22Rv1 (cell line): ENCODE results near the gene BICRA.

Experiments
- ZFX ChIP-seq: fragments of 450-650 bp; IDR thresholded peaks from 2 replicates; pipeline ENCODE4 v1.6.1; 2017; ENCODE audit warnings: antibody characterized with exemption, borderline replicate concordance
- TF ChIP-seq, protein P1 (sequence below): fragments of 450-650 bp; IDR thresholded peaks from 2 replicates; pipeline ENCODE4 v1.5.1; 2017; ENCODE audit warnings: mild to moderate bottlenecking

DNA sequence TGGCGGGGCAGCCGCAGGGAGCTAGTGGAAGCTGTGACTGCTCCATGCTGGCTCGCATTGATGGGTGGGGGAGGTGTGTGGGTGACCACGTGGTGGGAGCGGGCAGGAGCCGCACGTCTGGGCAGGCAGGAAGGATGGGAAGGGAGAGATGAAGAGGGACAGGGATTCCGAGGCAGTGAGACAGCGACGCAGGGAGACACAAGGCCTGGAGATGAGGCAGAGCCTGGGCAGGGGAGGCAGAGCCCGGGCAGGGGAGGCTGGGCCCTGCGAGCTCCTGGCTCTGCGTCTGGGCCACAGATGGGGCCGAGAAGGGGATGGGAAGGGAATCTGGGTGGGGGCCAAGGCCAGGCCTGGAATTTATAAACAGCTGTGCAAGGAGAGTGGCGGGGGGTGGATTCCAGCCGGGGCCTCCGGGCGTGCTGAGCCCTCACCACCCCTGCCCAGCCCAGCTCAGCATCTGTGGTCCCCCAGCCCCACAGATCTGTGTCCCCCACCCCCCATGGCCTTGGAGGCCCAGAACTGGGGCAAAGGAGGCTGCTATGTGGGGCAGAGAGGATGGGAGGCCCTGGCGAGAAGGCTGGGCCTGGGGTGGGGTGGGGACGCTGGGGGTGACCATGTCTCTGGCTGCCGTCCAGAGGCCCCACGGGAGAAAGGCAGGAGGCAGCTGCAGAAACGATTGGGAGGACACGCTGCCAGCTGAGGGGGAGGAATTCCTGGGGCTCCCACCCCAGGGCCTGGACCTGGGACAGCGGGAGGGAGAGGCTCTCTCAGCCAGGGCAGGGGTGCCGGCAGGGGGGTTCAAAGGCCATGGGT lies 110.3 kb downstream of the BICRA start:
- TF ChIP-seq, protein P1, sequence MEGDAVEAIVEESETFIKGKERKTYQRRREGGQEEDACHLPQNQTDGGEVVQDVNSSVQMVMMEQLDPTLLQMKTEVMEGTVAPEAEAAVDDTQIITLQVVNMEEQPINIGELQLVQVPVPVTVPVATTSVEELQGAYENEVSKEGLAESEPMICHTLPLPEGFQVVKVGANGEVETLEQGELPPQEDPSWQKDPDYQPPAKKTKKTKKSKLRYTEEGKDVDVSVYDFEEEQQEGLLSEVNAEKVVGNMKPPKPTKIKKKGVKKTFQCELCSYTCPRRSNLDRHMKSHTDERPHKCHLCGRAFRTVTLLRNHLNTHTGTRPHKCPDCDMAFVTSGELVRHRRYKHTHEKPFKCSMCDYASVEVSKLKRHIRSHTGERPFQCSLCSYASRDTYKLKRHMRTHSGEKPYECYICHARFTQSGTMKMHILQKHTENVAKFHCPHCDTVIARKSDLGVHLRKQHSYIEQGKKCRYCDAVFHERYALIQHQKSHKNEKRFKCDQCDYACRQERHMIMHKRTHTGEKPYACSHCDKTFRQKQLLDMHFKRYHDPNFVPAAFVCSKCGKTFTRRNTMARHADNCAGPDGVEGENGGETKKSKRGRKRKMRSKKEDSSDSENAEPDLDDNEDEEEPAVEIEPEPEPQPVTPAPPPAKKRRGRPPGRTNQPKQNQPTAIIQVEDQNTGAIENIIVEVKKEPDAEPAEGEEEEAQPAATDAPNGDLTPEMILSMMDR: no peak
- TF ChIP-seq ZFX: no peak
